Measurements from ENCODE around the gene SPATA20. TPM values are rescaled to one million over a fixed set of nuclear protein-coding genes. Genes with fewer than 3 reads are reported as not detected.
A peak's percentile ranks its signal among the peaks of the same experiment; 100 is the strongest.

SPATA20 gene
- total RNA-seq, 1 experiment from 2014 or later, result 11.1 TPM

DNA sequence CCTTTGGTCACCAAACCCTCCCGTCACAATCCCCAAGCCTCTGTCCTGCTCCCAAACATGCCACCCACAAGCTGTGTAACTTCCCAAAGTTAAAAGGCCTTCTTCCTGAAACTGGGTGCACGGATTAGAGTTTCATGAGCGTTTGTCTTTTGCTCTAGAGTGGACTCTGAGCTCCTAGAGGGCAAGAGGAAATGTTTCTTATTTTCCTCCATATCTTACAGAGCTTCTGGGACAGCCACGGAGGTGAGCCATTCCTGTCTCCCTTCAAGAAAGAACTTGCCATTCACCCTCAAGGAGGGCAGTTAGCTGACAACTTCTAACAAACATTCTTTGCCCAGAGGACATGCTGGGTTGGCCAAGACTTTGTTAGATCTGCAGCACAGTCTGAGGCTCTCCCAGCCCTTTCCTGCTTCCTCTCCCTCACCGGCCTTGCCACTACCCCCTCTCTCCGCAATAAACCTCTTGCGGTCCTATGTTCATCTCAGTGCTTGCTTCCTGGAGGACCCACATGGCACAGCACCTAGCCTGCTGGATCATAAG lies 41.3 kb upstream of the SPATA20 start:
- H3K36me3 ChIP-seq (ENCODE audit: insufficient read depth, low read length, poor library complexity, severe bottlenecking), result no peaks in the 10 kb centered on the region
- H3K4me1 ChIP-seq (ENCODE audit: insufficient read depth, low read length, poor library complexity, severe bottlenecking), result peaks cover 6% of the 10 kb centered on the region
- H3K27ac ChIP-seq (ENCODE audit: low read depth, low read length, poor library complexity, severe bottlenecking), result no peak overlapping the region
- ChIA-PET CTCF (interaction anchor here (0.8 kb wide), 1 partner anchor 16 kb away, joined by 3 read pairs; no protein-coding TSS in a partner anchor), POLR2A (ENCODE audit: low non-redundant PET) (no interaction called here)
- TF ChIP-seq EZH2 (IDR thresholded peaks at IDR 0.05; ENCODE audit: borderline replicate concordance, low read depth, low read length, poor library complexity, severe bottlenecking), result no peak
- TF ChIP-seq, protein P1, sequence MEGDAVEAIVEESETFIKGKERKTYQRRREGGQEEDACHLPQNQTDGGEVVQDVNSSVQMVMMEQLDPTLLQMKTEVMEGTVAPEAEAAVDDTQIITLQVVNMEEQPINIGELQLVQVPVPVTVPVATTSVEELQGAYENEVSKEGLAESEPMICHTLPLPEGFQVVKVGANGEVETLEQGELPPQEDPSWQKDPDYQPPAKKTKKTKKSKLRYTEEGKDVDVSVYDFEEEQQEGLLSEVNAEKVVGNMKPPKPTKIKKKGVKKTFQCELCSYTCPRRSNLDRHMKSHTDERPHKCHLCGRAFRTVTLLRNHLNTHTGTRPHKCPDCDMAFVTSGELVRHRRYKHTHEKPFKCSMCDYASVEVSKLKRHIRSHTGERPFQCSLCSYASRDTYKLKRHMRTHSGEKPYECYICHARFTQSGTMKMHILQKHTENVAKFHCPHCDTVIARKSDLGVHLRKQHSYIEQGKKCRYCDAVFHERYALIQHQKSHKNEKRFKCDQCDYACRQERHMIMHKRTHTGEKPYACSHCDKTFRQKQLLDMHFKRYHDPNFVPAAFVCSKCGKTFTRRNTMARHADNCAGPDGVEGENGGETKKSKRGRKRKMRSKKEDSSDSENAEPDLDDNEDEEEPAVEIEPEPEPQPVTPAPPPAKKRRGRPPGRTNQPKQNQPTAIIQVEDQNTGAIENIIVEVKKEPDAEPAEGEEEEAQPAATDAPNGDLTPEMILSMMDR (conservative IDR thresholded peaks at IDR 0.05; ENCODE audit: low read depth, low read length), result no peak
- no peak overlapping the region for H3K4me3 ChIP-seq (ENCODE audit: low read depth, low read length, poor library complexity, severe bottlenecking)
- intact Hi-C loops (cut with micrococcal nuclease; ENCODE audit: unreplicated experiment), result no loop called here
- H3K9me3 ChIP-seq (ENCODE audit: low read depth, low read length, poor library complexity, severe bottlenecking), result no peaks in the 10 kb centered on the region
- BruUV-seq (replicated peaks), result no TSS peak
- no peaks in the 10 kb centered on the region for H3K27me3 ChIP-seq (replicated peaks; ENCODE audit: insufficient read depth, low read depth, low read length, poor library complexity)
- DNase-seq (ENCODE audit: low spot score), result no peak

DNA sequence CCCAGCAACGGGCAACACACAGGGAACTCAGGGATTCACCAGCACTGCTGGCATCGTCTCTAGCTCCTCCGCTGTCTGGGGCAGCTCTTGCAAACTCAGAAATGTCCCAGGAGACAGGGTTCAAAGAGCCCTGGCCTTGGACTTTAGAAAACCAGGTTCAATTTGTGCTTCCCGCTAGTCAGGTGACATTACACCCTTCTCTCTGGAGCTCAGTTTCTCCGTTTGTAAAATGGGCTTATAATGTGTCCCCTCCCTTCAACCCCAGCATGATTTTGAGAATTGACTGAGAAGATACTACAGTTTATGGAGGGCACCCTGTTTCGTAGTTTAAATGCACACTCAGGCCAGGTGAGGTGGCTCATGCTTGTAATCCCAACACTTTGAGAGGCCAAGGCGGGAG lies 40.7 kb upstream of the SPATA20 start:
- Histone ChIP-seq H3K9me3 (ENCODE audit: low read depth, low read length, poor library complexity, severe bottlenecking) (no peaks in the 10 kb centered on the region), H3K4me1 (ENCODE audit: insufficient read depth, low read length, poor library complexity, severe bottlenecking) (peaks cover 6% of the 10 kb centered on the region), H3K36me3 (ENCODE audit: insufficient read depth, low read length, poor library complexity, severe bottlenecking) (no peaks in the 10 kb centered on the region), H3K4me3 (ENCODE audit: low read depth, low read length, poor library complexity, severe bottlenecking) (no peak overlapping the region), H3K27ac (ENCODE audit: low read depth, low read length, poor library complexity, severe bottlenecking) (no peak overlapping the region), H3K27me3 (replicated peaks; ENCODE audit: insufficient read depth, low read depth, low read length, poor library complexity) (no peaks in the 10 kb centered on the region)
- intact Hi-C loops (cut with micrococcal nuclease; ENCODE audit: unreplicated experiment), result no loop called here
- no TSS peak for BruUV-seq (replicated peaks)
- TF ChIP-seq, protein P1 (conservative IDR thresholded peaks at IDR 0.05; ENCODE audit: low read depth, low read length), result no peak
- no peak for TF ChIP-seq EZH2 (IDR thresholded peaks at IDR 0.05; ENCODE audit: borderline replicate concordance, low read depth, low read length, poor library complexity, severe bottlenecking)
- ChIA-PET CTCF (no interaction called here), POLR2A (ENCODE audit: low non-redundant PET) (no interaction called here)
- no peak for DNase-seq (ENCODE audit: low spot score)

DNA sequence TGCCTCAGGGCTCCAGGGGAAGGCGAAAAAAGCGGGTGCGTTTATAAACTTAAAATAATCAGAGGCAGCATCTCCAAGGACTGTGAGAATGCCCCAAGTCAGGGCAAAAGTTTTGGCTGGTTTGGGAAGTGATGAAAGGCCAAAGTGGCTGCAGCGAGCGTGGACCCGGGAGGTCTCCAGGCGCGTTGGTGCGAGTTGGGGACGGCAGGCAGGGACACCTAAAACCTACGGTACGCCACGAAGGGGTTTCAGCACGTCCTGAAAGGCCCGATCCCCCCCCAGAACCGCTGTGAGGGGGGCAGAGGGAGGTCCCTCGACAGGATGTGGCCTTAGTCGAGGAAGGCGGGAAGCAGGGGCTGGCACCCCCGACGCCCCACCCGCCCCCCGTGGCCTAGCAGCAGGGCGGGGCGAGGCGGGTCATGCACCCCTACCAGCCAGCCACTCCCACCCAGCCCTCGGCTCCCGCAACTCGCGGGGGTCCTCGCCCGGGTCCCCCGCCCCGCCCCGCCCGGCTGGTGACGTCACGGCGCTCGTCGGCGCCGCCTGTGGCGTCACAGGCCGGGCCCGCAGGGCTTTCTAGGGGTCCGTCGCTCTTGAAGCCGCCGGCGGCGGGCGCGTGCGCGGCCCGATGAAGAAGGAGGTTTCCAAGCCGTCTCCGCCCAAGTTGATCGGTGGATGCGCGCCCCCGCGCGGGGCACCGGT lies 39.0 kb upstream of the SPATA20 start, which contains the start of gene MYCBPAP:
TSS of gene MYCBPAP (plus strand) at position 569 of the 702 bp plus-strand sequence. CDS start 236 bp downstream, outside the sequence.
- ChIA-PET POLR2A (ENCODE audit: low non-redundant PET) (no interaction called here), CTCF (no interaction called here)
- Histone ChIP-seq H3K4me1 (ENCODE audit: insufficient read depth, low read length, poor library complexity, severe bottlenecking) (peaks cover 6% of the 10 kb centered on the region), H3K4me3 (ENCODE audit: low read depth, low read length, poor library complexity, severe bottlenecking) (peak within 1 kb of the TSS; percentile 48), H3K36me3 (ENCODE audit: insufficient read depth, low read length, poor library complexity, severe bottlenecking) (no peaks in the 10 kb centered on the region), H3K27me3 (replicated peaks; ENCODE audit: insufficient read depth, low read depth, low read length, poor library complexity) (no peaks in the 10 kb centered on the region), H3K9me3 (ENCODE audit: low read depth, low read length, poor library complexity, severe bottlenecking) (no peaks in the 10 kb centered on the region), H3K27ac (ENCODE audit: low read depth, low read length, poor library complexity, severe bottlenecking) (no peak within 1 kb of the TSS)
- TF ChIP-seq, protein P1 (conservative IDR thresholded peaks at IDR 0.05; ENCODE audit: low read depth, low read length), result peak; percentile 34
- TF ChIP-seq EZH2 (IDR thresholded peaks at IDR 0.05; ENCODE audit: borderline replicate concordance, low read depth, low read length, poor library complexity, severe bottlenecking), result no peak
- peak; percentile 79 for DNase-seq (ENCODE audit: low spot score)
- no TSS peak for BruUV-seq (replicated peaks)
- intact Hi-C loops (cut with micrococcal nuclease; ENCODE audit: unreplicated experiment), result no loop called here

Data from A673 (cell line).